GM18870 (cell line): ENCODE measurements around the gene AUTS2.
A peak's percentile ranks its signal among the peaks of the same experiment; 100 is the strongest.
"Not testable (repeated sequence)": the region's sequence is repeated elsewhere in the genome, so short reads cannot be mapped to it uniquely, and the experiment has no call there.

ENCODE experiments used
- ATAC-seq: cut with Tn5 transposase; IDR thresholded peaks from one replicate; pipeline ENCODE4 v1.9.1; 2021; ENCODE audit warnings: moderate library complexity; ENCODE audit not compliant: unreplicated experiment

Gene AUTS2

GRCh38 chr7:70797109-70797514 is 1198.8 kb downstream of the AUTS2 start:
- ATAC-seq = no peak

GRCh38 chr7:70799841-70800405 is 1201.6 kb downstream of the AUTS2 start:
- ATAC-seq = no peak

GRCh38 chr7:70805360-70805759 is 1207.1 kb downstream of the AUTS2 start:
- no peak for ATAC-seq

- no peak for ATAC-seq
Measured at GRCh38 chr7:70807650-70808049, 1209.4 kb downstream of the AUTS2 start.

DNA sequence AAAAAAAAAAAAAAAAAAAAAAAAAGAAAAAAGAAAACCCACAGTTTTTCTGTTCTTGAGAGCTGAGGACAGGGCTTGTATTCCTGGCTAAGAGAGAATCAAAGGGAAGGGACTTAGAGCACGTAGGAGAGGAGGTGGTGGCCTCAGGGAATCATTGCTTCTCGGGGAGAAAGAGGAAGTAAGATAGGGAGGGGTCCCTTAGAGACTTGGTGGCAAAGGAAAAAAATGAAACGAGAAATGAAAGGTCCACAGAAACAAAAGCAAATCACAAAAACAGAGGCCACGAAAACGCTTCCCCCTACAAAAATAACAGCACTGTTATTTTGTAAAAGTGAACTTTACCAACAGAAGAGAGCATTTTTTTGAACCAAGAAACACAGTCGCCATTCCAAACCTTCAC is 1210.6 kb downstream of the AUTS2 start:
- ATAC-seq = no peak

DNA sequence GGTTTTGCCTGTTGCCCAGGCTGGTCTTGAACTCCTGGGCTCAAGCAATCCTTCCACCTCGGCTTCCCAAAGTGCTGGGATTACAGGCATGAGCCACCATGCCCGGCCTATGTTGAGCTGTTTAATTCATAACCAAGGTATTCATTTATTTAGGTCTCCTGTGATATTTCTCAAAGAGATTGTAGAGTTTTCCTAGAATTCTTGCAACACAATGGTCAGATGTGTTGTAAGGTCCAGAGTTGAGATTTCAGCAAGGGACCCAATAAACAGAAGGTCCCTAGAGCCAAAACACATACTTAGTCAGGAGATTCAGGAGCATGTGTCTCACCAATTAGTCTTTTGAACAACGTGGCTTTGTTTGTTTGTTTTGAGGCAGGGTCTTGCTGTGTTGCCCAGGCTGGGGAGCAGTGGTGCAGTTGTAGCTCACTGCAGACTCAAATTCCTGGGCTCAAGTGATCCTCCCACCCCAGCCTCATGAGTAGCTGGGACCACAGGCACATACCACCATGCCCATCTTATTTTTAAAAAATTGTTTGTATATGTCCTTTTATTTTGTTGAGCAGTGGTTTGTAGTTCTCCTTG is 1212.4 kb downstream of the AUTS2 start:
- ATAC-seq = no peak

- no peak for ATAC-seq
Measured at GRCh38 chr7:70812511-70812910, 1214.2 kb downstream of the AUTS2 start.

- ATAC-seq = not testable (repeated sequence)
Measured at GRCh38 chr7:70822490-70822889, 1224.2 kb downstream of the AUTS2 start.

DNA sequence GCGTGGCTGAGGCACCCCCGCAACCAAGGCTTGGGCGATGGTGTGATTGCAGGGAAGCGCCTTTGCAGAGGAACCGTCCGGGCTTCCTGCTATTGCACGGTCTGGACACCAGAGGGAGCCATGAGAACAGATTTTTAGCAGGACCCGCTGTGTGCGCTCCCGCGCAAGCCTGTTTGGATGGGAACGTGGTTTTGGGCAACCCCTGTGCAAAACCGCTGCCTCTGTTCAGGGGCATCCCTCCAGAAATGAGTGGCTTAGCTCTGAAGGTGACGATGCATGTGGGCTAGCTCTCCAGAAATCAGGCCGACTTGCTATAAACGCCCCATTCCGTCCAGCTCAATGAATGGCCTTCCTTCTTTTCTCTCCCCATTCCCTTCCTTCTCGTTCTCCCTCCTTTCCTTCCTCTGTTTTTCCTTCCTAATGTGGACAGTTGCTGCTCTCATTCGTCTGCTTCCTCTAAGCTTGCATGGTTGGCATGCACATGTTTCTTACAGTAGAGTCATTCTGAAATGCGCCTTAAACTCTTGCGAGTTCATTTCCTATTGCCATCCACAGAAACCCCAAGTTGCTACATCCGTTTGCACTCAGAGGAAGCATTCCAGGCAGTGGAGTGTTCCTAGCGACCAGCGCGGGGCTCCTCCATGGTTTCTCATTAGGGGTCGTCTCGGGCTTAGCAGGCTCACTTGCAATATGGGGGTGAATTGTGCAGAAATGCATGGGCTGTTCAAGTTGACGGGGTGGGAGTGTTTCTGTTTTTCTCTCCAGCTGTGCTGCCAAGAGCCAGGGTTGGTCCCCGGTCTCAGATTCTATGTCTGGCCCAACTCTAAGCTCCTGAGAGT is 1231.2 kb downstream of the AUTS2 start:
- peak; percentile 50 for ATAC-seq

GRCh38 chr7:70830060-70830395 is 1231.8 kb downstream of the AUTS2 start:
- ATAC-seq = no peak

GRCh38 chr7:70830426-70830825 is 1232.2 kb downstream of the AUTS2 start:
- no peak for ATAC-seq

DNA sequence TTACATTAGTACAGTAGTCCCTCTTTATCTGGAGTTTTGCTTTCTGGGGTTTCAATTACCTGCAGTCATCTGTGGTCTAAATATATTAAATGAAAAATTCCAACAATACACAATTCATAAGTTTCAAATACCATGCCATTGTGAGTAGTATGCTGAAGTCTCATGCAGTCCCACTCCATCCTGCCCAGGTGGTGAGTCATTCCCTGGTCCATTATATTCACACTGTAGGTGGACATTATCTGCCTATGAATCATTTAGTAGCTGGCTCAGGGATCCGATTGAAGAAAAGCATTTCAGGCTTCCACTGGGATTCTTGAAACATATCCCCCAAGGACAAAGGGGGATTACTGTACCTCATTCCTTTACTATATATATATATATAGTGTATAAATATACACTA is 1235.5 kb downstream of the AUTS2 start:
- ATAC-seq = no peak

DNA sequence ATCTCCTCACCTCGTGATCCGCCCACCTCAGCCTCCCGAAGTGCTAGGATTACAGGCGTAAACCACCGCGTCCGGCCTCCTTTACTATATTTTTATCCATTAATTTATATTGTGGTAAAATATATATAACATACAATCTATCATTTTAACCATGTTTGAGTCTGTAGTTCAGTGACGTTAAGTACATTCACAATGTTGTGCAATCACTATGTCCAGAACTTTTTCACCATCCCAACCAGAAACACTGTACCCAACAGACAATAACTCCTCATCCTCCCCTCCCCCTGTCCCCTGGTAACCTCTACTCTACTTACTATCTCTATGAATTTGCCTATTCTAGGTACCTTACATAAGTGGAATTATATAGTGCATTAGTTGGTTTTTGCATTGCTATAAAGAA is 1236.1 kb downstream of the AUTS2 start:
- no peak for ATAC-seq

- no peak for ATAC-seq
Measured at GRCh38 chr7:70835658-70836057, 1237.4 kb downstream of the AUTS2 start.

DNA sequence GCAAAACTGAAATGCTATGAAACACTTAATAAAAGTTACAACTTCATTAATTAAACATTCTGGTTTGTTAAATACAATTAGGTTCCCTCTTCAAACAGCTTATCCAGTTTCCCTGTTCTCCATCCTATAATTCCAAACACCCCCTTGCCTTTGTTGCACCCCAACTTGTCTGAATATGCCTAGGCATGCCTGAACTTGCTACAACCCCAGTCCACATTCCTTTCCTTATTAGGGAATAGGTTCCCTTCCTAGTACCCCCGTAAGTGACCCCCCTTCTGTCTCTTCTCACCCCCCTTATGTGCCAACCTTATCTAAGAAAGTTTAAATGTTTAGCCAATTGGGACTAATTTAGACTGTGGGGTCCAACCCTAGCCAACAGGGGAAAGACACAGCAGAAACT is 1238.0 kb downstream of the AUTS2 start:
- ATAC-seq = no peak

GRCh38 chr7:70836946-70837345 is 1238.7 kb downstream of the AUTS2 start:
- ATAC-seq = no peak

- ATAC-seq = no peak
Measured at GRCh38 chr7:70837589-70837988, 1239.3 kb downstream of the AUTS2 start.

DNA sequence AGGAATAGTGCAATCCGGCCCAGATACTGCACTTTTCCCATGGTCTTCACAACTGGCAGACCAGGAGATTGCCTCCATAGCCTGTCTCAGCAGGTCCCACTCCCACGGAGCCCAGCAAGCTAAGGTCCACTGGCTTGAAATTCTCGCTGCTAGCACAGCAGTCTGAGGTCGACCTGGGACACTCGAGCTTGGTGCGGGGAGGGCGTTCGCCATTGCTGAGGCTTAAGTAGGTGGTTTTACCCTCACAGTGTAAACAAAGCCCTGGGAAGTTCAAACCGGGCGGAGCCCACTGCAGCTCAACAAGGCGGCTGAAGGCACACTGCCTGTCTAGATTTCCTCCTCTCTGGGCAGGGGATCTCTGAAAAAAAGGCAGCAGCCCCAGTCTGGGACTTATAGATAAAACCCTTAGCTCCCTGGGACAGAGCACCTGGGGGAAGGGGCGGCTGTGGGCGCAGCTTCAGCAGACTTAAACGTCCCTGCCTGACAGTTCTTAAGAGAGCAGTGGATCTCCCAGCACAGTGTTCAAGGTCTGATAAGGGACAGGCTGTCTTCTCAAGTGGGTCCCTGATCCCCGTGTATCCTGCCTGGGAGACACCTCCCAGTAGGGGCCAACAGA is 1240.1 kb downstream of the AUTS2 start:
- ATAC-seq = no peak
